B cell (primary cell): ENCODE measurements around the gene SORD. TPM values are rescaled to one million over a fixed set of nuclear protein-coding genes. Genes with fewer than 3 reads are reported as not detected.
"Not testable (repeated sequence)": the region's sequence is repeated elsewhere in the genome, so short reads cannot be mapped to it uniquely, and the experiment has no call there.

Source experiments
- ATAC-seq: fragments of 200-7000 bp; cut with Tn5 transposase; one replicate; pipeline ENCODE4 v1.10.0; 2021; ENCODE audit warnings: low read depth, mild to moderate bottlenecking, moderate number of reproducible peaks, moderate library complexity
- CTCF ChIA-PET: fragments of 350-600 bp; sonication (Branson Sonifier 250); formaldehyde crosslinking; loops from one replicate; lab custom pipeline; 2021; ENCODE audit warnings: antibody characterized with exemption, inconsistent platforms; lab: Charles Lee
- POLR2A ChIA-PET: fragments of 350-600 bp; sonication (Branson Sonifier 250); formaldehyde crosslinking; loops from one replicate; lab custom pipeline; 2021; ENCODE audit warnings: antibody characterized with exemption; lab: Charles Lee
- DNase-seq: peaks from one replicate; pipeline ENCODE4 v3.0.0; 2013
- H2AFZ ChIP-seq: 2 replicates; pipeline ENCODE4 v1.6.1; 2012; ENCODE audit warnings: mild to moderate bottlenecking, low read depth, low read length; ENCODE audit not compliant: insufficient read depth, poor library complexity, severe bottlenecking
- H3K27ac ChIP-seq, 2 donors: 1 replicate in 1 of 2; 2 replicates in 1 of 2; pipeline ENCODE4 v1.5.1; 2012 to 2013; ENCODE audit warnings: low read length in 2 of 2, mild to moderate bottlenecking in 2 of 2, moderate library complexity in 1 of 2
- H3K27me3 ChIP-seq, 4 experiments: fragments of 200-600 bp in 1 of 4; sonication (generic) in 1 of 4; replicated peaks in 1 of 4; 1 replicate in 2 of 4; 2 replicates in 2 of 4; pipeline versions ENCODE4 v1.6.1 to v1.7.0; 2013 to 2016; ENCODE audit warnings: low read length in 3 of 4, mild to moderate bottlenecking in 2 of 4, mixed read lengths in 1 of 4, moderate library complexity in 1 of 4; ENCODE audit not compliant: insufficient read depth in 4 of 4, control insufficient read depth in 3 of 4; ENCODE audit errors: control extremely low read depth in 1 of 4
- H3K36me3 ChIP-seq, 2 experiments: replicated peaks in 1 of 2; 1 replicate in 1 of 2; 2 replicates in 1 of 2; pipeline versions ENCODE4 v1.6.1 to v1.7.1; 2013; ENCODE audit warnings: low read length in 1 of 2; ENCODE audit not compliant: insufficient read depth in 2 of 2, control insufficient read depth in 1 of 2; ENCODE audit errors: control extremely low read depth in 1 of 2, extremely low read depth in 1 of 2
- H3K4me1 ChIP-seq, 2 donors: fragments of 200-600 bp in 1 of 2; sonication (generic) in 1 of 2; 1 replicate in 1 of 2; 2 replicates in 1 of 2; pipeline versions ENCODE4 v1.5.1 to v1.6.1; 2013 to 2017; ENCODE audit warnings: low read length in 2 of 2; ENCODE audit not compliant: control insufficient read depth in 2 of 2, insufficient read depth in 2 of 2
- H3K4me2 ChIP-seq: replicated peaks from 2 replicates; pipeline ENCODE3; 2012; ENCODE audit warnings: mild to moderate bottlenecking, low read depth, low read length; ENCODE audit not compliant: poor library complexity, severe bottlenecking
- H3K4me3 ChIP-seq, 5 experiments: fragments of 200-600 bp in 1 of 5; sonication (generic) in 1 of 5; 1 replicate in 3 of 5; 2 replicates in 2 of 5; pipeline versions ENCODE4 v1.5.1 to v1.7.0; 2011 to 2016; ENCODE audit warnings: low read length in 4 of 5, mild to moderate bottlenecking in 4 of 5, low read depth in 2 of 5, control low read depth in 1 of 5, moderate library complexity in 1 of 5; ENCODE audit not compliant: insufficient read depth in 1 of 5; ENCODE audit errors: control extremely low read depth in 1 of 5, extremely low read depth in 1 of 5
- H3K79me2 ChIP-seq: fragments of 200-600 bp; sonication (generic); one replicate; pipeline ENCODE4 v1.6.0; 2016; ENCODE audit warnings: low read length; ENCODE audit not compliant: control insufficient read depth, insufficient read depth
- H3K9ac ChIP-seq: fragments of 200-600 bp; sonication (generic); 2 replicates; pipeline ENCODE4 v1.6.1; 2017; ENCODE audit warnings: mild to moderate bottlenecking, low read length, moderate library complexity
- H3K9me3 ChIP-seq, 3 donors: one replicate each; pipeline versions ENCODE4 v1.6.1 to v1.7.1; 2013; ENCODE audit warnings: low read length in 2 of 3; ENCODE audit not compliant: control insufficient read depth in 2 of 3, insufficient read depth in 1 of 3; ENCODE audit errors: control extremely low read depth in 1 of 3
- H4K20me1 ChIP-seq: 2 replicates; pipeline ENCODE4 v1.6.0; 2012; ENCODE audit warnings: mild to moderate bottlenecking, low read length; ENCODE audit not compliant: insufficient read depth, control insufficient read depth, poor library complexity, severe bottlenecking
- H3K27ac Mint-ChIP-seq: one replicate; pipeline ENCODE4 v1.8.0; 2021; ENCODE audit warnings: mixed read lengths
- H3K27me3 Mint-ChIP-seq: one replicate; pipeline ENCODE4 v1.8.0; 2021; ENCODE audit warnings: mixed read lengths
- H3K4me1 Mint-ChIP-seq: one replicate; pipeline ENCODE4 v1.8.0; 2021; ENCODE audit warnings: mixed read lengths
- H3K4me3 Mint-ChIP-seq: one replicate; pipeline ENCODE4 v1.8.0; 2021; ENCODE audit warnings: mixed read lengths
- H3K9me3 Mint-ChIP-seq: one replicate; pipeline ENCODE4 v1.8.0; 2022; ENCODE audit warnings: mixed read lengths; ENCODE audit not compliant: insufficient read depth
- EZH2 ChIP-seq: IDR thresholded peaks from 2 replicates; pipeline ENCODE4 v1.6.1; 2012; ENCODE audit warnings: borderline replicate concordance, low read depth, mild to moderate bottlenecking, moderate library complexity, low read length; ENCODE audit not compliant: insufficient read depth, poor library complexity, severe bottlenecking
- WGBS: methylation state at CpG from one replicate; pipeline ENCODE4 v1.1.5; 2013; ENCODE audit warnings: missing lambda C conversion rate; ENCODE audit not compliant: insufficient coverage; 5-methylcytosine and 5-hydroxymethylcytosine counted together
- intact Hi-C: fragments of 100-400 bp; cut with micrococcal nuclease; formaldehyde crosslinking; loops from one replicate; pipeline ENCODE4 v1.10.0; 2022
- polyA plus RNA-seq: library from polyadenylated mRNA; depleted of rRNA; stranded (reverse); fragments of >200 nt; gene quantifications from 2 replicates; pipeline ENCODE4 v1.2.3, GENCODE V29; 2012
- total RNA-seq, 2 donors: library from RNA; stranded (reverse); fragments of 120-200 nt in 1 of 2; gene quantifications; 1 replicate in 1 of 2; 2 replicates in 1 of 2; pipeline versions ENCODE4 v1.2.3 to v1.2.4, GENCODE V29; 2013 to 2022
- TF ChIP-seq, protein P1 (sequence below): fragments of 200-600 bp; IDR thresholded peaks from one replicate; pipeline ENCODE4 v1.8.0; 2022; ENCODE audit warnings: antibody characterized with exemption, mild to moderate bottlenecking

SORD gene
- total and polyA plus RNA-seq, 2 donors (not counting 1 experiment from before 2014, with no cell fraction given), result 22.2 to 25.8 TPM

GRCh38 chr15:45101749-45102148 lies 78.8 kb downstream of the SORD start:
- H3K4me3 Mint-ChIP-seq, result no peak overlapping the region

GRCh38 chr15:45102226-45102625 lies 79.2 kb downstream of the SORD start:
- TF ChIP-seq, protein P1, sequence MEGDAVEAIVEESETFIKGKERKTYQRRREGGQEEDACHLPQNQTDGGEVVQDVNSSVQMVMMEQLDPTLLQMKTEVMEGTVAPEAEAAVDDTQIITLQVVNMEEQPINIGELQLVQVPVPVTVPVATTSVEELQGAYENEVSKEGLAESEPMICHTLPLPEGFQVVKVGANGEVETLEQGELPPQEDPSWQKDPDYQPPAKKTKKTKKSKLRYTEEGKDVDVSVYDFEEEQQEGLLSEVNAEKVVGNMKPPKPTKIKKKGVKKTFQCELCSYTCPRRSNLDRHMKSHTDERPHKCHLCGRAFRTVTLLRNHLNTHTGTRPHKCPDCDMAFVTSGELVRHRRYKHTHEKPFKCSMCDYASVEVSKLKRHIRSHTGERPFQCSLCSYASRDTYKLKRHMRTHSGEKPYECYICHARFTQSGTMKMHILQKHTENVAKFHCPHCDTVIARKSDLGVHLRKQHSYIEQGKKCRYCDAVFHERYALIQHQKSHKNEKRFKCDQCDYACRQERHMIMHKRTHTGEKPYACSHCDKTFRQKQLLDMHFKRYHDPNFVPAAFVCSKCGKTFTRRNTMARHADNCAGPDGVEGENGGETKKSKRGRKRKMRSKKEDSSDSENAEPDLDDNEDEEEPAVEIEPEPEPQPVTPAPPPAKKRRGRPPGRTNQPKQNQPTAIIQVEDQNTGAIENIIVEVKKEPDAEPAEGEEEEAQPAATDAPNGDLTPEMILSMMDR, result no peak
- no peak for TF ChIP-seq EZH2
- WGBS, result 92% methylated on average over 6 of the region's 6 CpGs
- CTCF ChIA-PET, result interaction anchor here (0.5 kb wide), 1 partner anchor 518 kb away, joined by 5 read pairs; no protein-coding TSS in a partner anchor

More at GRCh38 chr15:45101749-45102148, 78.8 kb downstream of the SORD start:
- no peak for ATAC-seq
- Histone ChIP-seq H3K9ac (no peak overlapping the region), H3K4me3 (no peak overlapping the region), H3K9me3 (no peaks in the 10 kb centered on the region), H3K4me2 (no peak overlapping the region), H3K27ac (no peak overlapping the region), H4K20me1 (no peaks in the 10 kb centered on the region), H3K36me3 (no peaks in the 10 kb centered on the region), H2AFZ (no peak overlapping the region), H3K4me1 (no peaks in the 10 kb centered on the region), H3K27me3 (peaks cover 0 to 2% (median 0%) of the 10 kb centered on the region in 4 experiments), H3K79me2 (no peaks in the 10 kb centered on the region)
- CTCF ChIA-PET, result no interaction called here
- TF ChIP-seq EZH2, result no peak
- TF ChIP-seq, protein P1, result no peak
- 87% methylated on average over 9 of the region's 12 CpGs for WGBS
- H3K27me3 Mint-ChIP-seq, result peaks cover 26% of the 10 kb centered on the region
- H3K9me3 Mint-ChIP-seq, result no peaks in the 10 kb centered on the region
- intact Hi-C loops, result no loop called here
- H3K27ac Mint-ChIP-seq, result no peak overlapping the region
- POLR2A ChIA-PET, result no interaction called here
- H3K4me1 Mint-ChIP-seq, result no peaks in the 10 kb centered on the region
- no peak for DNase-seq

DNA sequence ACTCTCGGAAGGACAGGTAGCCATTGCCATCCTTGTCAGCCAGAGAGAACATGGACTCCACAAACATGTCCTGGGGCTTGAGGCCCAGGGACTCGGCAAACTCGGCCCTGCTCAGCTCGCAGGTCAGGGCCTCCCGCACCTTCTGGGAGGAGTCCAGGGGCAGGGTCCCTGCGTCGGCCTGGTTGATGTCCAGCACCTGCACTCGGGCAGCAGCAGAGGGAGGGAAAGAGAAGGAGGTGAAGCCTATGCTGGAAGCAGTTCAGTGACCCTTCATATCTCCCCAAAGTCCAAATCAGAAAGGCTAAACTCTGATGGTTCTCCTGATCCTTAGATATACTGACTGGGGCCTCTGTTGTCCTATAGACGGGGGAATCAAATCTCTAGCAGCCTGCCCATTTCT lies 81.2 kb downstream of the SORD start:
- DNase-seq, H3K4me3 ChIP-seq, H3K36me3 ChIP-seq, H3K27ac Mint-ChIP-seq, H3K4me1 Mint-ChIP-seq, POLR2A ChIA-PET, H3K9ac ChIP-seq, H3K27ac ChIP-seq, ATAC-seq, H3K79me2 ChIP-seq, H3K9me3 ChIP-seq, H4K20me1 ChIP-seq, intact Hi-C loops, CTCF ChIA-PET, H3K9me3 Mint-ChIP-seq, H3K4me1 ChIP-seq, H3K4me3 Mint-ChIP-seq, H3K4me2 ChIP-seq, H2AFZ ChIP-seq: not testable (repeated sequence)
- WGBS, result 94% methylated on average over 6 of the region's 9 CpGs
- H3K27me3 ChIP-seq, result peaks cover 0 to 12% (median 0%) of the 10 kb centered on the region in 4 experiments
- peaks cover 42% of the 10 kb centered on the region for H3K27me3 Mint-ChIP-seq

More at GRCh38 chr15:45102226-45102625, 79.2 kb downstream of the SORD start:
- Mint-ChIP-seq H3K27me3 (peaks cover 29% of the 10 kb centered on the region), H3K27ac (no peak overlapping the region), H3K4me1 (no peaks in the 10 kb centered on the region), H3K9me3 (no peaks in the 10 kb centered on the region), H3K4me3 (no peak overlapping the region)
- Histone ChIP-seq H3K4me3 (no peak overlapping the region), H3K79me2 (no peaks in the 10 kb centered on the region), H3K36me3 (no peaks in the 10 kb centered on the region), H3K27ac (no peak overlapping the region), H3K4me2 (no peak overlapping the region), H3K9me3 (no peaks in the 10 kb centered on the region), H3K4me1 (no peaks in the 10 kb centered on the region), H3K27me3 (peaks cover 0 to 2% (median 0%) of the 10 kb centered on the region in 4 experiments), H3K9ac (no peak overlapping the region), H4K20me1 (no peaks in the 10 kb centered on the region), H2AFZ (no peak overlapping the region)
- POLR2A ChIA-PET, result no interaction called here
- ATAC-seq, result no peak
- intact Hi-C loops, result no loop called here
- no peak for DNase-seq
